SK-N-SH (cell line): ENCODE results near the gene HABP4.

Source experiments
- JUND ChIP-seq: IDR thresholded peaks from 2 replicates; pipeline ENCODE4 v1.4.0; 2012
- MXI1 ChIP-seq: IDR thresholded peaks from 2 replicates; pipeline ENCODE4 v1.6.1; 2012; ENCODE audit warnings: mild to moderate bottlenecking, low read depth, low read length, improper control_type of control experiment
- RXRA ChIP-seq: IDR thresholded peaks from 2 replicates; pipeline ENCODE4 v1.4.0; 2012; ENCODE audit warnings: low read depth, mild to moderate bottlenecking, borderline replicate concordance
- SMC3 ChIP-seq: IDR thresholded peaks from 2 replicates; pipeline ENCODE4 v1.6.1; 2012; ENCODE audit warnings: low read depth, low read length, improper control_type of control experiment
- TAF1 ChIP-seq: IDR thresholded peaks from 2 replicates; pipeline ENCODE4 v1.6.1; 2012; ENCODE audit warnings: low read depth, mild to moderate bottlenecking, low read length, moderate library complexity, borderline replicate concordance
- YY1 ChIP-seq: IDR thresholded peaks from 2 replicates; pipeline ENCODE4 v1.4.0; 2012; ENCODE audit warnings: low read depth, mild to moderate bottlenecking
- TF ChIP-seq, protein P1 (sequence below): fragments of 150-350 bp; IDR thresholded peaks from 2 replicates; pipeline ENCODE4 v1.6.1; 2017; ENCODE audit warnings: antibody characterized with exemption, low read length, low read depth, borderline replicate concordance
- TF ChIP-seq, protein P2 (sequence below): fragments of 200-600 bp; sonication (generic); IDR thresholded peaks from 2 replicates; pipeline ENCODE4 v1.6.1; 2017; ENCODE audit warnings: antibody characterized with exemption, mild to moderate bottlenecking, moderate library complexity

GRCh38 chr9:96509026-96509425, 59.1 kb downstream of the HABP4 start:
- TF ChIP-seq SMC3 (no peak), JUND (no peak), TAF1 (no peak), YY1 (no peak), MXI1 (no peak), RXRA (no peak)
- TF ChIP-seq, protein P1, sequence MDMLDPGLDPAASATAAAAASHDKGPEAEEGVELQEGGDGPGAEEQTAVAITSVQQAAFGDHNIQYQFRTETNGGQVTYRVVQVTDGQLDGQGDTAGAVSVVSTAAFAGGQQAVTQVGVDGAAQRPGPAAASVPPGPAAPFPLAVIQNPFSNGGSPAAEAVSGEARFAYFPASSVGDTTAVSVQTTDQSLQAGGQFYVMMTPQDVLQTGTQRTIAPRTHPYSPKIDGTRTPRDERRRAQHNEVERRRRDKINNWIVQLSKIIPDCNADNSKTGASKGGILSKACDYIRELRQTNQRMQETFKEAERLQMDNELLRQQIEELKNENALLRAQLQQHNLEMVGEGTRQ: no peak
- TF ChIP-seq, protein P2, sequence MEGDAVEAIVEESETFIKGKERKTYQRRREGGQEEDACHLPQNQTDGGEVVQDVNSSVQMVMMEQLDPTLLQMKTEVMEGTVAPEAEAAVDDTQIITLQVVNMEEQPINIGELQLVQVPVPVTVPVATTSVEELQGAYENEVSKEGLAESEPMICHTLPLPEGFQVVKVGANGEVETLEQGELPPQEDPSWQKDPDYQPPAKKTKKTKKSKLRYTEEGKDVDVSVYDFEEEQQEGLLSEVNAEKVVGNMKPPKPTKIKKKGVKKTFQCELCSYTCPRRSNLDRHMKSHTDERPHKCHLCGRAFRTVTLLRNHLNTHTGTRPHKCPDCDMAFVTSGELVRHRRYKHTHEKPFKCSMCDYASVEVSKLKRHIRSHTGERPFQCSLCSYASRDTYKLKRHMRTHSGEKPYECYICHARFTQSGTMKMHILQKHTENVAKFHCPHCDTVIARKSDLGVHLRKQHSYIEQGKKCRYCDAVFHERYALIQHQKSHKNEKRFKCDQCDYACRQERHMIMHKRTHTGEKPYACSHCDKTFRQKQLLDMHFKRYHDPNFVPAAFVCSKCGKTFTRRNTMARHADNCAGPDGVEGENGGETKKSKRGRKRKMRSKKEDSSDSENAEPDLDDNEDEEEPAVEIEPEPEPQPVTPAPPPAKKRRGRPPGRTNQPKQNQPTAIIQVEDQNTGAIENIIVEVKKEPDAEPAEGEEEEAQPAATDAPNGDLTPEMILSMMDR: no peak
